Measurements from ENCODE around the gene ST3GAL3. TPM values are rescaled to one million over a fixed set of nuclear protein-coding genes. Genes with fewer than 3 reads are reported as not detected.
A peak's percentile ranks its signal among the peaks of the same experiment; 100 is the strongest.

The ST3GAL3 gene
- polyA plus RNA-seq, 1 donor (not counting 4 experiments of a cell fraction or from before 2014, with no cell fraction given) = 10.0 TPM

- Histone ChIP-seq H3K9me3 (ENCODE audit: control insufficient read depth, low read depth, low read length) (no peaks in the 10 kb centered on the region), H3K9ac (ENCODE audit: control insufficient read depth, extremely low read depth, insufficient read depth, low read length) (no peak overlapping the region), H3K36me3 (ENCODE audit: control insufficient read depth in 2 of 2, extremely low read depth in 1 of 2, insufficient read depth in 2 of 2, low read length in 2 of 2) (no peaks in the 10 kb centered on the region), H3K27me3 (ENCODE audit: control insufficient read depth, extremely low read depth, insufficient read depth, low read length) (no peaks in the 10 kb centered on the region), H3K4me1 (ENCODE audit: control insufficient read depth, extremely low read depth, insufficient read depth, low read length) (no peaks in the 10 kb centered on the region), H2AFZ (ENCODE audit: control insufficient read depth, low read length) (no peak overlapping the region), H3K4me3 (ENCODE audit: control insufficient read depth in 2 of 3, extremely low read depth in 1 of 3, insufficient read depth in 2 of 3, low read depth in 1 of 3, low read length in 3 of 3) (no peak overlapping the region), H3K79me2 (ENCODE audit: control insufficient read depth, insufficient read depth, low read length) (no peaks in the 10 kb centered on the region), H4K20me1 (ENCODE audit: control insufficient read depth, extremely low read depth, insufficient read depth, low read length) (no peaks in the 10 kb centered on the region), H3K9me1 (ENCODE audit: control insufficient read depth, extremely low read depth, insufficient read depth, low read length) (no peaks in the 10 kb centered on the region), H3K27ac (ENCODE audit: control insufficient read depth, insufficient read depth, low read length) (no peak overlapping the region), H3K4me2 (ENCODE audit: control insufficient read depth, extremely low read depth, insufficient read depth, low read depth, low read length) (no peak overlapping the region)
- TF ChIP-seq CTCF (optimal IDR thresholded peaks at IDR 0.05 in 1 of 3, IDR thresholded peaks at IDR 0.05 in 1 of 3, conservative IDR thresholded peaks at IDR 0.05 in 1 of 3; ENCODE audit: extremely low read depth in 1 of 3, insufficient read depth in 2 of 3, low read length in 3 of 3) = no peak
- dilution Hi-C loops (cut with MboI; ENCODE audit: extremely low pct_ligation_motif_present, low sequenced_read_pairs) = no loop called here
- DNase-seq (ENCODE audit: low read depth, low spot score) (no peak), FAIRE-seq (peak; percentile 43)
Measured at GRCh38 chr1:43753422-43753821, 46.1 kb downstream of the ST3GAL3 start.

- DNase-seq (ENCODE audit: low read depth, low spot score) (no peak), FAIRE-seq (no peak)
- no peaks in the 10 kb centered on the region for H3K27me3 ChIP-seq (ENCODE audit: control insufficient read depth, extremely low read depth, insufficient read depth, low read length)
- H3K9me1 ChIP-seq (ENCODE audit: control insufficient read depth, extremely low read depth, insufficient read depth, low read length) = no peaks in the 10 kb centered on the region
- no peak for TF ChIP-seq EZH2 (IDR thresholded peaks at IDR 0.05; ENCODE audit: low read length)
- TF ChIP-seq CTCF (optimal IDR thresholded peaks at IDR 0.05 in 1 of 3, IDR thresholded peaks at IDR 0.05 in 1 of 3, conservative IDR thresholded peaks at IDR 0.05 in 1 of 3; ENCODE audit: extremely low read depth in 1 of 3, insufficient read depth in 2 of 3, low read length in 3 of 3) = no peak
- no peaks in the 10 kb centered on the region for H3K9me3 ChIP-seq (ENCODE audit: control insufficient read depth, low read depth, low read length)
- no peak overlapping the region for H3K4me3 ChIP-seq (ENCODE audit: control insufficient read depth in 2 of 3, extremely low read depth in 1 of 3, insufficient read depth in 2 of 3, low read depth in 1 of 3, low read length in 3 of 3)
- H3K27ac ChIP-seq (ENCODE audit: control insufficient read depth, insufficient read depth, low read length) = no peak overlapping the region
- no peaks in the 10 kb centered on the region for H3K79me2 ChIP-seq (ENCODE audit: control insufficient read depth, insufficient read depth, low read length)
- H3K9ac ChIP-seq (ENCODE audit: control insufficient read depth, extremely low read depth, insufficient read depth, low read length) = no peak overlapping the region
- H3K4me2 ChIP-seq (ENCODE audit: control insufficient read depth, extremely low read depth, insufficient read depth, low read depth, low read length) = no peak overlapping the region
- H3K4me1 ChIP-seq (ENCODE audit: control insufficient read depth, extremely low read depth, insufficient read depth, low read length) = no peaks in the 10 kb centered on the region
- no peaks in the 10 kb centered on the region for H4K20me1 ChIP-seq (ENCODE audit: control insufficient read depth, extremely low read depth, insufficient read depth, low read length)
- dilution Hi-C loops (cut with MboI; ENCODE audit: extremely low pct_ligation_motif_present, low sequenced_read_pairs) = no loop called here
- H2AFZ ChIP-seq (ENCODE audit: control insufficient read depth, low read length) = no peak overlapping the region
- H3K36me3 ChIP-seq (ENCODE audit: control insufficient read depth in 2 of 2, extremely low read depth in 1 of 2, insufficient read depth in 2 of 2, low read length in 2 of 2) = no peaks in the 10 kb centered on the region
Measured at GRCh38 chr1:43754892-43755291, 47.6 kb downstream of the ST3GAL3 start.

All from keratinocyte (primary cell).